H1 (cell line): ENCODE data around the gene ELMOD1. TPM values are rescaled to one million over a fixed set of nuclear protein-coding genes. Genes with fewer than 3 reads are reported as not detected.

ENCODE experiments used
- CTCF ChIA-PET: fragments of 300-600 bp; sonication (Branson Sonifier 250); formaldehyde crosslinking; loops from one replicate; lab custom pipeline; 2021; ENCODE audit not compliant: partially characterized antibody; lab: Charles Lee
- POLR2A ChIA-PET: fragments of 300-600 bp; sonication (Branson Sonifier 250); formaldehyde crosslinking; loops from one replicate; lab custom pipeline; 2021; ENCODE audit warnings: inconsistent platforms; ENCODE audit not compliant: partially characterized antibody; lab: Charles Lee
- DNase-seq, 2 experiments: peaks; one replicate each; pipeline versions ENCODE4 v3.0.0 to v3.0.0-alpha.2; 2010 to 2022; ENCODE audit warnings: low spot score in 2 of 2, low read depth in 1 of 2, mixed read lengths in 1 of 2
- FAIRE-seq: peaks from 2 replicates; lab custom pipeline; 2011; peaks lifted over from hg19 to GRCh38; lab: Jason Lieb, UNC
- H2AFZ ChIP-seq: 2 replicates; pipeline ENCODE4 v1.8.1; 2012; ENCODE audit warnings: low read length, inconsistent platforms
- H2AK5ac ChIP-seq: 2 replicates; pipeline ENCODE4 v1.6.1; 2013; ENCODE audit warnings: low read depth, low read length
- H2BK120ac ChIP-seq: replicated peaks from 2 replicates; pipeline ENCODE3; 2013; ENCODE audit warnings: low read depth, low read length, inconsistent platforms
- H2BK12ac ChIP-seq: 2 replicates; pipeline ENCODE4 v1.6.1; 2013; ENCODE audit warnings: low read depth, low read length
- H2BK15ac ChIP-seq: 2 replicates; pipeline ENCODE4 v1.6.1; 2013; ENCODE audit warnings: low read length
- H2BK20ac ChIP-seq: 2 replicates; pipeline ENCODE4 v1.6.1; 2013; ENCODE audit warnings: low read length
- H2BK5ac ChIP-seq: 2 replicates; pipeline ENCODE4 v1.6.1; 2013; ENCODE audit warnings: low read depth, low read length
- H3K14ac ChIP-seq: 2 replicates; pipeline ENCODE4 v1.6.1; 2013; ENCODE audit warnings: inconsistent platforms; ENCODE audit not compliant: insufficient read length
- H3K18ac ChIP-seq: 2 replicates; pipeline ENCODE4 v1.6.1; 2013; ENCODE audit warnings: low read length; ENCODE audit errors: extremely low read depth
- H3K23ac ChIP-seq: 2 replicates; pipeline ENCODE4 v1.6.1; 2013; ENCODE audit warnings: inconsistent platforms; ENCODE audit not compliant: insufficient read length
- H3K23me2 ChIP-seq: 2 replicates; pipeline ENCODE4 v1.6.1; 2013; ENCODE audit warnings: low read depth, low read length
- H3K27ac ChIP-seq: 2 replicates; pipeline ENCODE4 v1.6.1; 2011; ENCODE audit warnings: low read depth, low read length, inconsistent platforms
- H3K27me3 ChIP-seq, 4 experiments: replicated peaks in 1 of 4; 1 replicate in 1 of 4; 2 replicates in 3 of 4; pipeline versions ENCODE4 v1.6.1 to v1.8.1; 2011 to 2013; ENCODE audit warnings: low read length in 3 of 4, mild to moderate bottlenecking in 3 of 4, inconsistent platforms in 2 of 4, mixed read lengths in 2 of 4, moderate library complexity in 1 of 4; ENCODE audit not compliant: control insufficient read depth in 3 of 4, insufficient read depth in 3 of 4; ENCODE audit errors: extremely low read depth in 1 of 4
- H3K36me3 ChIP-seq, 4 experiments: 2 replicates each; pipeline versions ENCODE4 v1.6.1 to v1.8.1; 2011 to 2013; ENCODE audit warnings: mild to moderate bottlenecking in 4 of 4, low read length in 3 of 4, moderate library complexity in 2 of 4, control low read depth in 1 of 4, inconsistent platforms in 1 of 4; ENCODE audit not compliant: insufficient read depth in 4 of 4, control insufficient read depth in 2 of 4
- H3K4ac ChIP-seq: replicated peaks from 2 replicates; pipeline ENCODE3; 2013; ENCODE audit warnings: low read length, low read depth, mixed read lengths, inconsistent platforms; ENCODE audit not compliant: insufficient read length
- H3K4me1 ChIP-seq, 4 experiments: replicated peaks in 1 of 4; 1 replicate in 1 of 4; 2 replicates in 3 of 4; pipeline versions ENCODE4 v1.6.1 to v1.8.1; 2011 to 2013; ENCODE audit warnings: low read length in 3 of 4, inconsistent platforms in 2 of 4, mixed read lengths in 1 of 4; ENCODE audit not compliant: insufficient read depth in 4 of 4, control insufficient read depth in 3 of 4
- H3K4me2 ChIP-seq, 2 experiments: 2 replicates each; pipeline versions ENCODE4 v1.6.1 to v1.8.1; 2011 to 2013; ENCODE audit warnings: low read depth in 2 of 2, low read length in 2 of 2, control low read depth in 1 of 2, inconsistent platforms in 1 of 2, mild to moderate bottlenecking in 1 of 2; ENCODE audit not compliant: insufficient read depth in 1 of 2
- H3K4me3 ChIP-seq, 4 experiments: fragments of 200-600, 300-600 bp in 1 of 4; sonication (generic), shearing (Covaris generic), sonication (Bioruptor Twin) in 1 of 4; 2 replicates each; pipeline versions ENCODE4 v1.5.1 to v1.8.1; 2011 to 2016; ENCODE audit warnings: low read length in 4 of 4, low read depth in 3 of 4, control low read depth in 2 of 4, inconsistent platforms in 2 of 4, mild to moderate bottlenecking in 2 of 4, mixed read lengths in 1 of 4, moderate library complexity in 1 of 4; ENCODE audit not compliant: insufficient read depth in 2 of 4; ENCODE audit errors: extremely low read depth in 1 of 4
- H3K56ac ChIP-seq: replicated peaks from 2 replicates; pipeline ENCODE3; 2013; ENCODE audit warnings: low read depth, mild to moderate bottlenecking, mixed read lengths, low read length, inconsistent platforms; ENCODE audit not compliant: insufficient read length
- H3K79me1 ChIP-seq: 2 replicates; pipeline ENCODE4 v1.6.1; 2013; ENCODE audit warnings: low read depth, low read length, control low read depth
- H3K79me2 ChIP-seq, 2 experiments: 2 replicates each; pipeline versions ENCODE4 v1.6.1 to v1.8.1; 2012 to 2013; ENCODE audit warnings: low read length in 2 of 2, mild to moderate bottlenecking in 2 of 2, inconsistent platforms in 1 of 2; ENCODE audit not compliant: insufficient read depth in 2 of 2, control insufficient read depth in 1 of 2
- H3K9ac ChIP-seq, 4 experiments: replicated peaks in 1 of 4; 1 replicate in 1 of 4; 2 replicates in 3 of 4; pipeline versions ENCODE4 v1.6.1 to v1.8.1; 2011 to 2013; ENCODE audit warnings: low read depth in 3 of 4, low read length in 3 of 4, control low read depth in 2 of 4, mild to moderate bottlenecking in 2 of 4, moderate library complexity in 2 of 4, inconsistent platforms in 1 of 4; ENCODE audit errors: extremely low read depth in 1 of 4
- H3K9me3 ChIP-seq, 2 experiments: 2 replicates each; pipeline versions ENCODE4 v1.6.1 to v1.8.1; 2012 to 2013; ENCODE audit warnings: mild to moderate bottlenecking in 2 of 2, moderate library complexity in 2 of 2, control low read depth in 1 of 2, inconsistent platforms in 1 of 2, low read depth in 1 of 2, low read length in 1 of 2, mixed read lengths in 1 of 2; ENCODE audit not compliant: insufficient read depth in 2 of 2
- H4K20me1 ChIP-seq, 2 experiments: replicated peaks in 1 of 2; 2 replicates each; pipeline versions ENCODE3 to v1.8.1; 2011 to 2013; ENCODE audit warnings: inconsistent platforms in 2 of 2, low read length in 2 of 2, mild to moderate bottlenecking in 1 of 2; ENCODE audit not compliant: insufficient read depth in 2 of 2, control insufficient read depth in 1 of 2
- H4K5ac ChIP-seq: 2 replicates; pipeline ENCODE4 v1.6.1; 2013; ENCODE audit warnings: low read length, low read depth, mixed read lengths, inconsistent platforms; ENCODE audit not compliant: insufficient read length
- H4K8ac ChIP-seq: 2 replicates; pipeline ENCODE4 v1.8.0; 2013; ENCODE audit warnings: mild to moderate bottlenecking, moderate library complexity, low read length, inconsistent platforms; ENCODE audit not compliant: insufficient read depth; ENCODE audit errors: extremely low read depth
- H4K91ac ChIP-seq: replicated peaks from 2 replicates; pipeline ENCODE3; 2013; ENCODE audit warnings: low read length, mixed read lengths, inconsistent platforms; ENCODE audit not compliant: insufficient read length
- POLR2A ChIP-seq, 2 experiments: IDR thresholded peaks; 1 replicate in 1 of 2; 2 replicates in 1 of 2; pipeline ENCODE4 v1.6.1; 2011; ENCODE audit warnings: low read depth in 2 of 2, low read length in 2 of 2, mild to moderate bottlenecking in 2 of 2; ENCODE audit errors: control extremely low read depth in 1 of 2
- WGBS, 2 experiments: shearing (Covaris generic) in 1 of 2; methylation state at CpG; one replicate each; pipeline versions ENCODE4 v1.1.6 to v1.1.7; 2013 to 2015; ENCODE audit warnings: low lambda C conversion rate in 2 of 2, mixed read lengths in 2 of 2, inconsistent platforms in 1 of 2, low coverage in 1 of 2, missing lambda C conversion rate in 1 of 2; ENCODE audit not compliant: insufficient replicate concordance in 2 of 2, insufficient coverage in 1 of 2, insufficient read length in 1 of 2; ENCODE audit errors: extremely low coverage in 1 of 2, missing lambda C conversion rate in 1 of 2; 5-methylcytosine and 5-hydroxymethylcytosine counted together
- polyA plus RNA-seq, 7 experiments: library from polyadenylated mRNA; depleted of rRNA in 3 of 7; stranded (reverse) in 5 of 7; unstranded in 2 of 7; fragments of >200 nt in 5 of 7; fragments of 200-250 nt in 2 of 7; gene quantifications; 1 replicate in 5 of 7; 2 replicates in 1 of 7; 4 replicates in 1 of 7; pipeline versions ENCODE4 v1.2.1 to v1.2.3, GENCODE V29; 2011 to 2013; ENCODE audit warnings: missing spikeins in 2 of 7, mixed read lengths in 2 of 7
- total RNA-seq: library from RNA; stranded (reverse); fragmentation: NEBNext Ultra II Directional; extraction: Animal tissue kit (Norgen Biotek cat#: 25700); gene quantifications from 2 replicates; pipeline ENCODE4 v1.2.1, GENCODE V29; 2021

Gene ELMOD1
- total and polyA plus RNA-seq, 2 of the 8 experiments (the other 6 are each of a cell fraction or from before 2014, with no cell fraction given): 0.47 to 1.6 TPM

DNA sequence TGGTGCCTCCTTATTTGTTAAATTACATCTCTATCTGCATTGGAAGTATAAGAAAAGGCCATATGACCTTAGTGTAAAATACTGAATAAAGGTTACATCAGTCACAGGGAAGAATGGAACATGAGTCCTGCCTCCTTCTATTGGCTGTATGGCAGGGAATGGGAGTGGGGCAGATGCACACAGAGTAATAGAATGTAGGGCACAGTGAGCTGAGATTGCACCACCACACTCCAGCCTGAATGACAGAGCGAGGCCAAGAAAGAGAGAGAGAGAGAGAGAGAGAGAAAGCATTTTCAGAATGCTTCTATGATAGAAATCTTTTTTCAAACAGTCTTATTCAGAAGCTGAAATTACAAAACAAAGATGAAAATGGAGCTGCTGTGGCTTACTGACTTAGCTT is 62.1 kb downstream of the ELMOD1 start:
- FAIRE-seq (no peak), DNase-seq (no peak)
- H3K23ac ChIP-seq: no peak overlapping the region
- no peak overlapping the region for H4K8ac ChIP-seq
- peaks cover under 1 to 12% (median 4%) of the 10 kb centered on the region in 4 experiments; a peak in 6 of 7 replicates for H3K4me1 ChIP-seq
- H3K79me1 ChIP-seq: no peaks in the 10 kb centered on the region
- no peak overlapping the region for H2AK5ac ChIP-seq
- WGBS, 2 experiments: 50% methylated on average over 1 of the region's 1 CpG; no CpG with 5 or more reads in 1 of the 2 experiments
- no peak overlapping the region for H2BK120ac ChIP-seq
- H3K14ac ChIP-seq: no peak overlapping the region
- no peaks in the 10 kb centered on the region for H4K20me1 ChIP-seq
- H4K5ac ChIP-seq: no peak overlapping the region
- no peak overlapping the region for H3K27ac ChIP-seq
- ChIA-PET POLR2A (no interaction called here), CTCF (interaction anchor here (1.2 to 3.4 kb wide), 6 partner anchors 9 to 51 kb away, joined by 3 to 22 read pairs (median 7); no protein-coding TSS in a partner anchor)
- no peak overlapping the region for H2BK20ac ChIP-seq
- no peak overlapping the region for H3K4ac ChIP-seq
- H2BK12ac ChIP-seq: no peak overlapping the region
- no peaks in the 10 kb centered on the region for H3K79me2 ChIP-seq
- no peak overlapping the region for H3K56ac ChIP-seq
- H3K23me2 ChIP-seq: no peaks in the 10 kb centered on the region
- H3K4me2 ChIP-seq: no peak overlapping the region
- H3K9ac ChIP-seq: no peak overlapping the region; a peak in 1 of 7 replicates
- no peaks in the 10 kb centered on the region for H3K27me3 ChIP-seq
- no peak overlapping the region for H2BK15ac ChIP-seq
- H2AFZ ChIP-seq: 0 out of 2 replicates have a peak overlapping the region, but pooled peaks have one; percentile 78
- H3K9me3 ChIP-seq: no peaks in the 10 kb centered on the region
- H3K18ac ChIP-seq: no peak overlapping the region
- H3K36me3 ChIP-seq: no peaks in the 10 kb centered on the region
- H3K4me3 ChIP-seq: no peak overlapping the region
- no peak overlapping the region for H4K91ac ChIP-seq
- TF ChIP-seq POLR2A (IDR thresholded peaks at IDR 0.05; ENCODE audit: control extremely low read depth in 1 of 2, low read depth in 2 of 2, low read length in 2 of 2): no peak
- no peak overlapping the region; the same call in 1 of the 2 replicates for H2BK5ac ChIP-seq
